Measurements from ENCODE around the gene PRR15. TPM values are rescaled to one million over a fixed set of nuclear protein-coding genes. Genes with fewer than 3 reads are reported as not detected.
A peak's percentile ranks its signal among the peaks of the same experiment; 100 is the strongest.

The PRR15 gene
- total RNA-seq, 1 experiment from 2014 or later: 22.6 TPM

GRCh38 chr7:29609162-29610037 is 45.8 kb downstream of the PRR15 start:
- H3K36me3 Mint-ChIP-seq (ENCODE audit: insufficient read depth, unreplicated experiment): no peaks in the 10 kb centered on the region
- H3K4me3 Mint-ChIP-seq (ENCODE audit: unreplicated experiment): peak overlapping the region; percentile 73
- peak overlapping the region; percentile 84 for H3K27ac Mint-ChIP-seq (ENCODE audit: unreplicated experiment)
- POLR2A ChIA-PET: interaction anchor here (0.6 to 0.8 kb wide), 2 partner anchors 46 kb away, joined by 3 read pairs; partner anchors contain the start of gene PRR15
- H3K27me3 ChIP-seq (replicated peaks; ENCODE audit: control insufficient read depth, insufficient read depth, low read length): no peaks in the 10 kb centered on the region
- DNase-seq: peak; percentile 71 to 82
- no peaks in the 10 kb centered on the region for H3K9me3 ChIP-seq
- H3K4me1 ChIP-seq: peaks cover 46% of the 10 kb centered on the region
- no peaks in the 10 kb centered on the region for H3K36me3 ChIP-seq (ENCODE audit: control insufficient read depth, insufficient read depth, low read length)
- peak; percentile 75 for TF ChIP-seq CTCF (IDR thresholded peaks at IDR 0.05; ENCODE audit: insufficient read depth in 1 of 2, low read depth in 1 of 2, low read length in 1 of 2, severe bottlenecking in 1 of 2, unreplicated experiment in 1 of 2)
- H3K4me3 ChIP-seq (ENCODE audit: low read depth, low read length): 0 out of 2 replicates have a peak overlapping the region, but pooled peaks have one; percentile 10
- peaks cover 19% of the 10 kb centered on the region for H3K9me3 Mint-ChIP-seq (ENCODE audit: unreplicated experiment)
- TSS peak; percentile 86 for BruUV-seq (replicated peaks)
- intact Hi-C loops (cut with micrococcal nuclease; ENCODE audit: unreplicated experiment): loop anchor here (1.0 to 10.0 kb wide), 4 partner anchors 43 to 687 kb away; no protein-coding TSS in a partner anchor
- H3K27me3 Mint-ChIP-seq (ENCODE audit: insufficient read depth, unreplicated experiment): no peaks in the 10 kb centered on the region
- CTCF ChIA-PET: interaction anchor here (0.6 to 0.9 kb wide), 2 partner anchors 131 to 687 kb away, joined by 4 to 5 read pairs; no protein-coding TSS in a partner anchor
- H3K4me1 Mint-ChIP-seq (ENCODE audit: low read depth, unreplicated experiment): peaks cover 44% of the 10 kb centered on the region

GRCh38 chr7:29610086-29610485 is 46.5 kb downstream of the PRR15 start:
- H3K4me3 Mint-ChIP-seq (ENCODE audit: unreplicated experiment): peak overlapping the region; percentile 73
- H3K27me3 Mint-ChIP-seq (ENCODE audit: insufficient read depth, unreplicated experiment): no peaks in the 10 kb centered on the region
- Histone ChIP-seq H3K4me3 (ENCODE audit: low read depth, low read length) (no peak overlapping the region), H3K4me1 (peaks cover 45% of the 10 kb centered on the region), H3K27me3 (replicated peaks; ENCODE audit: control insufficient read depth, insufficient read depth, low read length) (no peaks in the 10 kb centered on the region), H3K36me3 (ENCODE audit: control insufficient read depth, insufficient read depth, low read length) (no peaks in the 10 kb centered on the region), H3K9me3 (no peaks in the 10 kb centered on the region)
- ChIA-PET POLR2A (interaction anchor here (0.6 kb wide), 1 partner anchor 47 kb away, joined by 3 read pairs; no protein-coding TSS in a partner anchor), CTCF (interaction anchor here (0.9 kb wide), 1 partner anchor 688 kb away, joined by 4 read pairs; no protein-coding TSS in a partner anchor)
- peaks cover 37% of the 10 kb centered on the region for H3K4me1 Mint-ChIP-seq (ENCODE audit: low read depth, unreplicated experiment)
- BruUV-seq (replicated peaks): no TSS peak
- no peak overlapping the region for H3K27ac Mint-ChIP-seq (ENCODE audit: unreplicated experiment)
- intact Hi-C loops (cut with micrococcal nuclease; ENCODE audit: unreplicated experiment): no loop called here
- no peaks in the 10 kb centered on the region for H3K36me3 Mint-ChIP-seq (ENCODE audit: insufficient read depth, unreplicated experiment)
- peaks cover 18% of the 10 kb centered on the region for H3K9me3 Mint-ChIP-seq (ENCODE audit: unreplicated experiment)
- TF ChIP-seq CTCF (IDR thresholded peaks at IDR 0.05; ENCODE audit: insufficient read depth in 1 of 2, low read depth in 1 of 2, low read length in 1 of 2, severe bottlenecking in 1 of 2, unreplicated experiment in 1 of 2): peak in 1 of 2 experiments; percentile 2
- no peak for DNase-seq

- Histone ChIP-seq H3K4me1 (peaks cover 25% of the 10 kb centered on the region), H3K9me3 (no peaks in the 10 kb centered on the region), H3K36me3 (ENCODE audit: control insufficient read depth, insufficient read depth, low read length) (no peaks in the 10 kb centered on the region), H3K27me3 (replicated peaks; ENCODE audit: control insufficient read depth, insufficient read depth, low read length) (no peaks in the 10 kb centered on the region), H3K4me3 (ENCODE audit: low read depth, low read length) (no peak overlapping the region)
- Mint-ChIP-seq H3K27me3 (ENCODE audit: insufficient read depth, unreplicated experiment) (no peaks in the 10 kb centered on the region), H3K27ac (ENCODE audit: unreplicated experiment) (no peak overlapping the region), H3K4me3 (ENCODE audit: unreplicated experiment) (no peak overlapping the region), H3K4me1 (ENCODE audit: low read depth, unreplicated experiment) (peaks cover 25% of the 10 kb centered on the region), H3K9me3 (ENCODE audit: unreplicated experiment) (peaks cover 18% of the 10 kb centered on the region), H3K36me3 (ENCODE audit: insufficient read depth, unreplicated experiment) (no peaks in the 10 kb centered on the region)
- intact Hi-C loops (cut with micrococcal nuclease; ENCODE audit: unreplicated experiment): no loop called here
- BruUV-seq (replicated peaks): no TSS peak
- POLR2A ChIA-PET: no interaction called here
- no peak for TF ChIP-seq CTCF (IDR thresholded peaks at IDR 0.05; ENCODE audit: insufficient read depth in 1 of 2, low read depth in 1 of 2, low read length in 1 of 2, severe bottlenecking in 1 of 2, unreplicated experiment in 1 of 2)
- CTCF ChIA-PET: no interaction called here
- no peak for DNase-seq
These were observed 48.4 kb downstream of the PRR15 start for GRCh38 chr7:29611941-29612544.

All from Caco-2 (cell line).